Natural killer cell treated with Interleukin-12 subunit alpha and Interleukin-12 subunit beta and Interleukin-15 and Interleukin-18, amount 100 ng/mL, for 72 hours (primary cell): ENCODE data around the gene CES5A. TPM values are rescaled to one million over a fixed set of nuclear protein-coding genes. Genes with fewer than 3 reads are reported as not detected.
"Not testable (repeated sequence)": the region's sequence is repeated elsewhere in the genome, so short reads cannot be mapped to it uniquely, and the experiment has no call there.

ENCODE experiments used
- ATAC-seq, 2 donors: fragments of 150-1000 bp; cut with Tn5 transposase in 1 of 2; sonication (Bioruptor Pico), chemical (Tn5 transposase) in 1 of 2; 2 replicates each; pipeline ENCODE4 v1.10.0; 2021
- DNase-seq: peaks from one replicate; pipeline ENCODE4 v3.0.0; 2022; ENCODE audit warnings: low spot score
- H3K27ac Mint-ChIP-seq, 2 donors: 1 replicate in 1 of 2; 2 replicates in 1 of 2; pipeline ENCODE4 v1.8.0; 2022; ENCODE audit warnings: mixed read lengths in 2 of 2, mild to moderate bottlenecking in 1 of 2, moderate library complexity in 1 of 2
- H3K27me3 Mint-ChIP-seq, 2 donors: 1 replicate in 1 of 2; 2 replicates in 1 of 2; pipeline ENCODE4 v1.8.0; 2022; ENCODE audit warnings: mixed read lengths in 2 of 2
- H3K36me3 Mint-ChIP-seq: one replicate; pipeline ENCODE4 v1.8.0; 2022; ENCODE audit warnings: mixed read lengths
- H3K4me1 Mint-ChIP-seq, 2 donors: 1 replicate in 1 of 2; 2 replicates in 1 of 2; pipeline ENCODE4 v1.8.0; 2022; ENCODE audit warnings: low read depth in 2 of 2, mixed read lengths in 2 of 2, mild to moderate bottlenecking in 1 of 2
- H3K4me3 Mint-ChIP-seq: one replicate; pipeline ENCODE4 v1.8.0; 2022; ENCODE audit warnings: mixed read lengths
- H3K9me3 Mint-ChIP-seq: 2 replicates; pipeline ENCODE4 v1.8.0; 2022; ENCODE audit warnings: mixed read lengths
- total RNA-seq, 2 donors: library from RNA; stranded (reverse); gene quantifications; one replicate each; pipeline ENCODE4 v1.2.3, GENCODE V29; 2022

The CES5A gene
- total RNA-seq, 2 donors from 2014 or later, result not detected

GRCh38 chr16:55857650-55858049 is 17.5 kb downstream of the CES5A start:
- H3K4me3 Mint-ChIP-seq, H3K9me3 Mint-ChIP-seq, H3K4me1 Mint-ChIP-seq, ATAC-seq, H3K36me3 Mint-ChIP-seq, DNase-seq, H3K27ac Mint-ChIP-seq: not testable (repeated sequence)
- H3K27me3 Mint-ChIP-seq, result peaks cover 22 to 24% of the 10 kb centered on the region in 2 donors

- H3K9me3 Mint-ChIP-seq, result no peaks in the 10 kb centered on the region
- H3K4me3 Mint-ChIP-seq, result no peak overlapping the region
- H3K4me1 Mint-ChIP-seq, result no peaks in the 10 kb centered on the region
- DNase-seq (no peak), ATAC-seq (no peak)
- no peak overlapping the region for H3K27ac Mint-ChIP-seq
- H3K36me3 Mint-ChIP-seq, result no peaks in the 10 kb centered on the region
- peaks cover 22 to 26% of the 10 kb centered on the region in 2 donors for H3K27me3 Mint-ChIP-seq
Measured at GRCh38 chr16:55856950-55857349, 18.2 kb downstream of the CES5A start.

- no peaks in the 10 kb centered on the region for H3K4me1 Mint-ChIP-seq
- H3K4me3 Mint-ChIP-seq, result no peak overlapping the region
- DNase-seq (no peak), ATAC-seq (no peak)
- H3K27me3 Mint-ChIP-seq, result peaks cover 27 to 28% of the 10 kb centered on the region in 2 donors
- H3K27ac Mint-ChIP-seq, result no peak overlapping the region
- H3K9me3 Mint-ChIP-seq, result no peaks in the 10 kb centered on the region
- no peaks in the 10 kb centered on the region for H3K36me3 Mint-ChIP-seq
Measured at GRCh38 chr16:55853114-55853513, 22.1 kb downstream of the CES5A start.

- ATAC-seq (no peak), DNase-seq (no peak)
- Mint-ChIP-seq H3K4me1 (no peaks in the 10 kb centered on the region), H3K27ac (no peak overlapping the region), H3K36me3 (no peaks in the 10 kb centered on the region), H3K27me3 (peaks cover 25 to 30% of the 10 kb centered on the region in 2 donors), H3K4me3 (no peak overlapping the region), H3K9me3 (no peaks in the 10 kb centered on the region)
Measured at GRCh38 chr16:55849536-55849935, 25.6 kb downstream of the CES5A start.

- Mint-ChIP-seq H3K9me3 (no peaks in the 10 kb centered on the region), H3K36me3 (no peaks in the 10 kb centered on the region), H3K27me3 (peaks cover 23 to 37% of the 10 kb centered on the region in 2 donors), H3K27ac (no peak overlapping the region), H3K4me1 (no peaks in the 10 kb centered on the region), H3K4me3 (no peak overlapping the region)
- peak in 1 of 2 donors; percentile 20 for ATAC-seq
- DNase-seq, result no peak
Measured at GRCh38 chr16:55846598-55847346, 28.4 kb downstream of the CES5A start.

- no peaks in the 10 kb centered on the region for H3K4me1 Mint-ChIP-seq
- peaks cover 13 to 23% of the 10 kb centered on the region in 2 donors for H3K27me3 Mint-ChIP-seq
- no peaks in the 10 kb centered on the region for H3K9me3 Mint-ChIP-seq
- no peak for DNase-seq
- no peak overlapping the region for H3K4me3 Mint-ChIP-seq
- H3K36me3 Mint-ChIP-seq, result no peaks in the 10 kb centered on the region
- no peak overlapping the region for H3K27ac Mint-ChIP-seq
- ATAC-seq, result no peak
Measured at GRCh38 chr16:55843105-55843395, 32.1 kb downstream of the CES5A start.

- H3K9me3 Mint-ChIP-seq, result no peaks in the 10 kb centered on the region
- no peak overlapping the region for H3K4me3 Mint-ChIP-seq
- no peak overlapping the region for H3K27ac Mint-ChIP-seq
- no peaks in the 10 kb centered on the region for H3K36me3 Mint-ChIP-seq
- no peaks in the 10 kb centered on the region for H3K4me1 Mint-ChIP-seq
- H3K27me3 Mint-ChIP-seq, result peaks cover 13 to 23% of the 10 kb centered on the region in 2 donors
- no peak for DNase-seq
- ATAC-seq, result peak in 1 of 2 donors; percentile 61
Measured at GRCh38 chr16:55842369-55843104, 32.6 kb downstream of the CES5A start.

GRCh38 chr16:55839115-55839514 is 36.1 kb downstream of the CES5A start:
- ATAC-seq (no peak), DNase-seq (no peak)
- no peaks in the 10 kb centered on the region for H3K9me3 Mint-ChIP-seq
- H3K27me3 Mint-ChIP-seq, result peaks cover 9 to 14% of the 10 kb centered on the region in 2 donors
- H3K4me3 Mint-ChIP-seq, result no peak overlapping the region
- peaks cover 0 to 3% of the 10 kb centered on the region in 2 donors for H3K4me1 Mint-ChIP-seq
- H3K36me3 Mint-ChIP-seq, result no peaks in the 10 kb centered on the region
- no peak overlapping the region for H3K27ac Mint-ChIP-seq

GRCh38 chr16:55836158-55836611 is 39.0 kb downstream of the CES5A start:
- no peaks in the 10 kb centered on the region for H3K9me3 Mint-ChIP-seq
- H3K36me3 Mint-ChIP-seq, result no peaks in the 10 kb centered on the region
- DNase-seq (no peak), ATAC-seq (no peak)
- H3K4me3 Mint-ChIP-seq, result no peak overlapping the region
- peaks cover 7 to 9% of the 10 kb centered on the region in 2 donors for H3K27me3 Mint-ChIP-seq
- no peak overlapping the region for H3K27ac Mint-ChIP-seq
- peaks cover 0 to 3% of the 10 kb centered on the region in 2 donors for H3K4me1 Mint-ChIP-seq

GRCh38 chr16:55835581-55835980 is 39.6 kb downstream of the CES5A start:
- Mint-ChIP-seq H3K27ac (no peak overlapping the region), H3K4me3 (no peak overlapping the region), H3K9me3 (no peaks in the 10 kb centered on the region), H3K36me3 (no peaks in the 10 kb centered on the region), H3K4me1 (peaks cover 0 to 3% of the 10 kb centered on the region in 2 donors), H3K27me3 (peaks cover 6 to 15% of the 10 kb centered on the region in 2 donors)
- ATAC-seq, result no peak
- no peak for DNase-seq

- H3K9me3 Mint-ChIP-seq, ATAC-seq, H3K36me3 Mint-ChIP-seq, H3K4me3 Mint-ChIP-seq, H3K27ac Mint-ChIP-seq, DNase-seq, H3K4me1 Mint-ChIP-seq: not testable (repeated sequence)
- H3K27me3 Mint-ChIP-seq, result peaks cover 8 to 20% of the 10 kb centered on the region in 2 donors
Measured at GRCh38 chr16:55835173-55835572, 40.0 kb downstream of the CES5A start.

- Mint-ChIP-seq H3K4me3 (no peak overlapping the region), H3K4me1 (peaks cover 0 to 3% of the 10 kb centered on the region in 2 donors), H3K9me3 (no peaks in the 10 kb centered on the region), H3K36me3 (no peaks in the 10 kb centered on the region), H3K27me3 (peaks cover 8 to 20% of the 10 kb centered on the region in 2 donors), H3K27ac (no peak overlapping the region)
- ATAC-seq (no peak), DNase-seq (no peak)
Measured at GRCh38 chr16:55834049-55834448, 41.1 kb downstream of the CES5A start.

GRCh38 chr16:55832773-55833691 is 42.1 kb downstream of the CES5A start, which contains the start of gene CES1:
CES1 (minus strand) TSS chr16:55833096; CDS start chr16:55833055, 41 bp downstream.
- H3K27me3 Mint-ChIP-seq, result peaks cover 8 to 20% of the 10 kb centered on the region in 2 donors
- no peak for ATAC-seq
- H3K9me3 Mint-ChIP-seq, result no peaks in the 10 kb centered on the region
- peak within 1 kb of the TSS in 1 of 2 donors; percentile 49 for H3K27ac Mint-ChIP-seq
- H3K4me3 Mint-ChIP-seq, result no peak within 1 kb of the TSS
- DNase-seq, result no peak
- no peaks in the 10 kb centered on the region for H3K36me3 Mint-ChIP-seq
- H3K4me1 Mint-ChIP-seq, result peaks cover 0 to 3% of the 10 kb centered on the region in 2 donors
